ENCODE measurements around the gene FAXC.
"Not testable (repeated sequence)": the region's sequence is repeated elsewhere in the genome, so short reads cannot be mapped to it uniquely, and the experiment has no call there.

The FAXC gene

GRCh38 chr6:99347804-99348203 is 1.7 kb downstream of the FAXC start:
- TF ChIP-seq TARDBP (IDR thresholded peaks at IDR 0.05) (no peak), FOXA1 (IDR thresholded peaks at IDR 0.05) (no peak), SP1 (IDR thresholded peaks at IDR 0.05) (no peak), PKNOX1 (IDR thresholded peaks at IDR 0.05) (no peak), ELF4 (IDR thresholded peaks at IDR 0.05) (no peak), NFRKB (IDR thresholded peaks at IDR 0.05) (no peak), HDGF (IDR thresholded peaks at IDR 0.05; ENCODE audit: borderline replicate concordance) (no peak)
- ChIA-PET CTCF (interaction anchor here (0.8 to 1.8 kb wide), 3 partner anchors 13 to 86 kb away, joined by 3 to 12 read pairs (median 5); no protein-coding TSS in a partner anchor), POLR2A (interaction anchor here (0.8 to 4.6 kb wide), 3 partner anchors 36 to 78 kb away, joined by 4 to 41 read pairs (median 16); partner anchors contain the start of genes COQ3 and PNISR)
- no peak for DNase-seq (ENCODE audit: extremely low spot score)

- POLR2A ChIA-PET, result interaction anchor here (4.6 kb wide), 1 partner anchor 48 kb away, joined by 41 read pairs; the partner anchor contains the start of gene COQ3
- DNase-seq (ENCODE audit: extremely low spot score), result no peak
- TF ChIP-seq BHLHE40 (IDR thresholded peaks at IDR 0.05; ENCODE audit: borderline replicate concordance), result no peak
- no peak for TF ChIP-seq NFRKB (IDR thresholded peaks at IDR 0.05)
- no peak for TF ChIP-seq SP1 (IDR thresholded peaks at IDR 0.05)
- no peak for TF ChIP-seq ARNT (IDR thresholded peaks at IDR 0.05)
- TF ChIP-seq ELF4 (IDR thresholded peaks at IDR 0.05), result no peak
- TF ChIP-seq L3MBTL2 (conservative IDR thresholded peaks at IDR 0.05), result no peak
- no peak for TF ChIP-seq FOXK2 (IDR thresholded peaks at IDR 0.05)
- CTCF ChIA-PET, result interaction anchor here (1.8 kb wide), 1 partner anchor 16 kb away, joined by 12 read pairs; no protein-coding TSS in a partner anchor
Observed at GRCh38 chr6:99346595-99346994, 2.9 kb downstream of the FAXC start.

GRCh38 chr6:99345164-99345563 is 4.3 kb downstream of the FAXC start:
- POLR2A ChIA-PET, result interaction anchor here (1.1 to 2.4 kb wide), 2 partner anchors 48 to 80 kb away, joined by 5 to 11 read pairs; partner anchors contain the start of genes COQ3 and PNISR
- DNase-seq (ENCODE audit: extremely low spot score), result no peak
- CTCF ChIA-PET, result interaction anchor here (1.3 kb wide), 1 partner anchor 15 kb away, joined by 3 read pairs; no protein-coding TSS in a partner anchor
- TF ChIP-seq FOXM1 (IDR thresholded peaks at IDR 0.05; ENCODE audit: borderline replicate concordance), result no peak
- no peak for TF ChIP-seq BHLHE40 (IDR thresholded peaks at IDR 0.05; ENCODE audit: borderline replicate concordance)
- TF ChIP-seq FOXA1 (IDR thresholded peaks at IDR 0.05), result no peak
- TF ChIP-seq PKNOX1 (IDR thresholded peaks at IDR 0.05), result no peak
- TF ChIP-seq CTBP1 (IDR thresholded peaks at IDR 0.05; ENCODE audit: borderline replicate concordance), result no peak
- TF ChIP-seq SP1 (IDR thresholded peaks at IDR 0.05), result no peak
- TF ChIP-seq FOXK2 (IDR thresholded peaks at IDR 0.05), result no peak
- no peak for TF ChIP-seq NFRKB (IDR thresholded peaks at IDR 0.05)
- no peak for TF ChIP-seq TARDBP (IDR thresholded peaks at IDR 0.05)
- no peak for TF ChIP-seq ARNT (IDR thresholded peaks at IDR 0.05)
- TF ChIP-seq ZNF384 (IDR thresholded peaks at IDR 0.05), result no peak
- TF ChIP-seq SUZ12 (IDR thresholded peaks at IDR 0.05), result no peak
- no peak for TF ChIP-seq L3MBTL2 (conservative IDR thresholded peaks at IDR 0.05)

GRCh38 chr6:99344289-99344688 is 5.2 kb downstream of the FAXC start:
- ChIA-PET CTCF (interaction anchor here (1.0 to 2.1 kb wide), 3 partner anchors 12 to 158 kb away, joined by 3 to 9 read pairs (median 3); no protein-coding TSS in a partner anchor), POLR2A (interaction anchor here (2.4 kb wide), 1 partner anchor 81 kb away, joined by 11 read pairs; the partner anchor contains the start of gene PNISR)

GRCh38 chr6:99341862-99342455 is 7.5 kb downstream of the FAXC start:
- ChIA-PET CTCF (interaction anchor here (0.6 to 1.2 kb wide), 3 partner anchors 12 to 96 kb away, joined by 3 to 5 read pairs (median 3); no protein-coding TSS in a partner anchor), POLR2A (interaction anchor here (0.8 kb wide), 1 partner anchor 84 kb away, joined by 4 read pairs; no protein-coding TSS in a partner anchor)
- TF ChIP-seq ARNT (IDR thresholded peaks at IDR 0.05) (no peak), ZNF384 (IDR thresholded peaks at IDR 0.05) (no peak), PKNOX1 (IDR thresholded peaks at IDR 0.05) (no peak), FOXA1 (IDR thresholded peaks at IDR 0.05) (no peak), L3MBTL2 (conservative IDR thresholded peaks at IDR 0.05) (no peak), NFRKB (IDR thresholded peaks at IDR 0.05) (no peak), CTBP1 (IDR thresholded peaks at IDR 0.05; ENCODE audit: borderline replicate concordance) (no peak), SUZ12 (IDR thresholded peaks at IDR 0.05) (no peak), HDGF (IDR thresholded peaks at IDR 0.05; ENCODE audit: borderline replicate concordance) (no peak), ELF4 (IDR thresholded peaks at IDR 0.05) (no peak), SP1 (IDR thresholded peaks at IDR 0.05) (no peak), LEF1 (IDR thresholded peaks at IDR 0.05; ENCODE audit: borderline replicate concordance) (no peak)
- DNase-seq (ENCODE audit: extremely low spot score), result no peak

More at GRCh38 chr6:99344289-99344688, 5.2 kb downstream of the FAXC start:
- no peak for DNase-seq (ENCODE audit: extremely low spot score)
- TF ChIP-seq FOXA1 (IDR thresholded peaks at IDR 0.05) (no peak), L3MBTL2 (conservative IDR thresholded peaks at IDR 0.05) (no peak), HDGF (IDR thresholded peaks at IDR 0.05; ENCODE audit: borderline replicate concordance) (no peak), CTBP1 (IDR thresholded peaks at IDR 0.05; ENCODE audit: borderline replicate concordance) (no peak), BHLHE40 (IDR thresholded peaks at IDR 0.05; ENCODE audit: borderline replicate concordance) (no peak)

GRCh38 chr6:99338188-99338587 is 11.3 kb downstream of the FAXC start:
- ChIA-PET POLR2A (no interaction called here), CTCF (no interaction called here)
- TF ChIP-seq BHLHE40 (IDR thresholded peaks at IDR 0.05; ENCODE audit: borderline replicate concordance) (no peak), FOXK2 (IDR thresholded peaks at IDR 0.05) (no peak), ARNT (IDR thresholded peaks at IDR 0.05) (no peak), NFRKB (IDR thresholded peaks at IDR 0.05) (no peak), SP1 (IDR thresholded peaks at IDR 0.05) (no peak), TARDBP (IDR thresholded peaks at IDR 0.05) (no peak), SUZ12 (IDR thresholded peaks at IDR 0.05) (no peak), FOXA1 (IDR thresholded peaks at IDR 0.05) (no peak), PKNOX1 (IDR thresholded peaks at IDR 0.05) (no peak), L3MBTL2 (conservative IDR thresholded peaks at IDR 0.05) (no peak), ZNF384 (IDR thresholded peaks at IDR 0.05) (no peak), HDGF (IDR thresholded peaks at IDR 0.05; ENCODE audit: borderline replicate concordance) (no peak), LEF1 (IDR thresholded peaks at IDR 0.05; ENCODE audit: borderline replicate concordance) (no peak), FOXM1 (IDR thresholded peaks at IDR 0.05; ENCODE audit: borderline replicate concordance) (no peak), ELF4 (IDR thresholded peaks at IDR 0.05) (no peak)
- DNase-seq (ENCODE audit: extremely low spot score), result no peak

- DNase-seq (ENCODE audit: extremely low spot score); POLR2A ChIA-PET: not testable (repeated sequence)
- CTCF ChIA-PET, result interaction anchor here (0.8 kb wide), 1 partner anchor 11 kb away, joined by 3 read pairs; no protein-coding TSS in a partner anchor
Observed at GRCh38 chr6:99335298-99335697, 14.2 kb downstream of the FAXC start.
